Endothelial cell of umbilical vein (primary cell): Measurements from ENCODE around the gene COMP.

Experiments used
- EZH2 ChIP-seq: IDR thresholded peaks from 2 replicates; pipeline ENCODE4 v1.6.1; 2012; ENCODE audit warnings: borderline replicate concordance, low read depth, mild to moderate bottlenecking, moderate library complexity, low read length, inconsistent platforms; ENCODE audit not compliant: severe bottlenecking
- GATA2 ChIP-seq: IDR thresholded peaks from 2 replicates; pipeline ENCODE4 v1.7.0; 2011; ENCODE audit warnings: low read depth, mild to moderate bottlenecking, moderate library complexity, mixed read lengths, low read length; ENCODE audit not compliant: insufficient read length, insufficient read depth
- JUN ChIP-seq: IDR thresholded peaks from 2 replicates; pipeline ENCODE4 v1.6.1; 2011; ENCODE audit warnings: borderline replicate concordance, low read depth; ENCODE audit not compliant: insufficient read length, insufficient read depth
- MYC ChIP-seq: IDR thresholded peaks from one replicate; pipeline ENCODE4 v1.6.1; 2011; ENCODE audit warnings: mild to moderate bottlenecking, low read depth, low read length
- POLR2A ChIP-seq: IDR thresholded peaks from 2 replicates; pipeline ENCODE4 v1.6.1; 2012; ENCODE audit warnings: low read depth, mild to moderate bottlenecking, control low read depth, low read length
- POLR2AphosphoS5 ChIP-seq: IDR thresholded peaks from 2 replicates; pipeline ENCODE4 v1.6.1; 2012; ENCODE audit warnings: low read depth, mild to moderate bottlenecking, control low read depth, low read length, moderate library complexity; ENCODE audit not compliant: insufficient read depth
- TF ChIP-seq, protein P1 (sequence below): IDR thresholded peaks from 2 replicates; pipeline ENCODE4 v1.6.1; 2011; ENCODE audit not compliant: insufficient read depth, insufficient read length
- TF ChIP-seq, protein P2 (sequence below), 2 donors: IDR thresholded peaks; 1 replicate in 1 of 2; 2 replicates in 1 of 2; pipeline ENCODE4 v1.5.1; 2011; ENCODE audit warnings: low read length in 2 of 2, mild to moderate bottlenecking in 2 of 2, moderate library complexity in 2 of 2, control low read depth in 1 of 2, inconsistent platforms in 1 of 2, low read depth in 1 of 2; ENCODE audit not compliant: insufficient read depth in 1 of 2; ENCODE audit errors: extremely low read depth in 1 of 2

DNA sequence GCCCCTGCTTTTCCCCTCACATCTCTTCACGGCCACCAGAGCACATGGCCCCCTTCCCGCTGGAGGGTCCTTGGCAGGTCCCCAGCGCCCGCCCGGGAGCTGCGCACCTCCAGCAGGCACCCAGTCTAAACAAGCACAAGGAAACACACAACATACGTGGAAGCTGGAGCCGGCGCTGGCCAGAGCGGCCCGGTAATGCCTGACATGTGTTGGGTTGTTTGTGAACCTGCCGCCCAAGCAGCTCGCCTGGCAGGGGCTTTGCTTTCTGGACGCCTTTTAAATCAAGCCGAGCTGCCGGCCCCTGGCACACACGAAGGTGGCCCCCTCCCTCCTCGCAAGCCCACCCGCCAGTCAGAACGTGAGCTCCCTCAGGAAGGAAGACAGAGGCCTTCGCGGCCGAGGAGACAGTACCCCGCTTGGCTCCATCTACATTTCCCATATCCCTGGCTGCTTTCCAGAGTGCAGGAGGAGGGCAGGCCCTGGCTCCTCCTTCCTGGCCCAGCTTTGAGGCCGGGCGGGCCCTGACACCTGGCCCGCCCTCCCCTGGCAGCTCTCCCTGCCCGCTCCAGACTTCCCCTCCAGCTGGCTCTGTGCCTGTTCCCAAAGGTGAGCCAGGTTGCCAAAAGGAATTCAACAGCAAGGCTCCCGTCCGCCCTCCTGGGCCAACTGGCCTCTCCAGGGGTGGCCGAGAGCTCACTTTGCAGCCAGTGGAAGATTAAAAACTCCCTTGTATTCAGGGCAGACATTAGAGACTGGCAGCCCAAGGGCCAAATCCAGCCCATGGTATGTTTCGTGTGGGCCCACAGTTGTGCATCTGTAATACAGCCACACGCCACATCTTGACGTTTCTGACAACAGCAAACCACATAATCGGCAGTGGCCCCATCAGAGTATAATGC is 28.7 kb downstream of the COMP start:
- TF ChIP-seq, protein P1, sequence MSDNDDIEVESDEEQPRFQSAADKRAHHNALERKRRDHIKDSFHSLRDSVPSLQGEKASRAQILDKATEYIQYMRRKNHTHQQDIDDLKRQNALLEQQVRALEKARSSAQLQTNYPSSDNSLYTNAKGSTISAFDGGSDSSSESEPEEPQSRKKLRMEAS, result no peak
- TF ChIP-seq, protein P2, sequence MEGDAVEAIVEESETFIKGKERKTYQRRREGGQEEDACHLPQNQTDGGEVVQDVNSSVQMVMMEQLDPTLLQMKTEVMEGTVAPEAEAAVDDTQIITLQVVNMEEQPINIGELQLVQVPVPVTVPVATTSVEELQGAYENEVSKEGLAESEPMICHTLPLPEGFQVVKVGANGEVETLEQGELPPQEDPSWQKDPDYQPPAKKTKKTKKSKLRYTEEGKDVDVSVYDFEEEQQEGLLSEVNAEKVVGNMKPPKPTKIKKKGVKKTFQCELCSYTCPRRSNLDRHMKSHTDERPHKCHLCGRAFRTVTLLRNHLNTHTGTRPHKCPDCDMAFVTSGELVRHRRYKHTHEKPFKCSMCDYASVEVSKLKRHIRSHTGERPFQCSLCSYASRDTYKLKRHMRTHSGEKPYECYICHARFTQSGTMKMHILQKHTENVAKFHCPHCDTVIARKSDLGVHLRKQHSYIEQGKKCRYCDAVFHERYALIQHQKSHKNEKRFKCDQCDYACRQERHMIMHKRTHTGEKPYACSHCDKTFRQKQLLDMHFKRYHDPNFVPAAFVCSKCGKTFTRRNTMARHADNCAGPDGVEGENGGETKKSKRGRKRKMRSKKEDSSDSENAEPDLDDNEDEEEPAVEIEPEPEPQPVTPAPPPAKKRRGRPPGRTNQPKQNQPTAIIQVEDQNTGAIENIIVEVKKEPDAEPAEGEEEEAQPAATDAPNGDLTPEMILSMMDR (IDR thresholded peaks at IDR 0.05; ENCODE audit: extremely low read depth in 1 of 2, insufficient read depth in 1 of 2, low read depth in 1 of 2, low read length in 2 of 2), result no peak
- TF ChIP-seq POLR2A (no peak), MYC (no peak), JUN (no peak), GATA2 (no peak), POLR2AphosphoS5 (no peak), EZH2 (no peak)
